ENCODE measurements around the gene P2RY12. TPM values are rescaled to one million over a fixed set of nuclear protein-coding genes. Genes with fewer than 3 reads are reported as not detected.

Gene P2RY12
- total RNA-seq, 2 donors from 2014 or later, result 0.78 TPM; not detected in 1

- WGBS, 2 donors, result 84 to 88% methylated on average over 5 of the region's 5 CpGs
- no peak for DNase-seq
These were observed 1.9 kb downstream of the P2RY12 start for GRCh38 chr3:151382671-151383070.

GRCh38 chr3:151379083-151379734 lies 5.3 kb downstream of the P2RY12 start:
- Histone ChIP-seq H3K4me3 (no peak overlapping the region), H3K9me3 (no peaks in the 10 kb centered on the region), H3K27ac (no peak overlapping the region), H3K27me3 (no peaks in the 10 kb centered on the region), H3K4me1 (no peaks in the 10 kb centered on the region), H3K36me3 (replicated peaks in 1 of 2; ENCODE audit: insufficient read depth in 1 of 2, low read depth in 2 of 2) (no peaks in the 10 kb centered on the region)
- TF ChIP-seq POLR2A (IDR thresholded peaks at IDR 0.05) (no peak), CTCF (IDR thresholded peaks at IDR 0.05) (peak in 2 of 7 experiments; percentile 21 to 24)
- intact Hi-C loops (cut with DNase I), result no loop called here
- ATAC-seq, result no peak
- peak in 2 of 4 donors; percentile 11 to 19 for DNase-seq
- 67 to 70% methylated on average over 4 of the region's 4 CpGs for WGBS, 2 donors

More at GRCh38 chr3:151382671-151383070, 1.9 kb downstream of the P2RY12 start:
- no peak for ATAC-seq
- Histone ChIP-seq H3K27me3 (no peaks in the 10 kb centered on the region), H3K4me3 (no peak overlapping the region), H3K27ac (no peak overlapping the region), H3K9me3 (no peaks in the 10 kb centered on the region), H3K4me1 (no peaks in the 10 kb centered on the region), H3K36me3 (replicated peaks in 1 of 2; ENCODE audit: insufficient read depth in 1 of 2, low read depth in 2 of 2) (no peaks in the 10 kb centered on the region)
- TF ChIP-seq POLR2A (IDR thresholded peaks at IDR 0.05) (no peak), CTCF (IDR thresholded peaks at IDR 0.05) (no peak)
- intact Hi-C loops (cut with DNase I), result no loop called here

DNA sequence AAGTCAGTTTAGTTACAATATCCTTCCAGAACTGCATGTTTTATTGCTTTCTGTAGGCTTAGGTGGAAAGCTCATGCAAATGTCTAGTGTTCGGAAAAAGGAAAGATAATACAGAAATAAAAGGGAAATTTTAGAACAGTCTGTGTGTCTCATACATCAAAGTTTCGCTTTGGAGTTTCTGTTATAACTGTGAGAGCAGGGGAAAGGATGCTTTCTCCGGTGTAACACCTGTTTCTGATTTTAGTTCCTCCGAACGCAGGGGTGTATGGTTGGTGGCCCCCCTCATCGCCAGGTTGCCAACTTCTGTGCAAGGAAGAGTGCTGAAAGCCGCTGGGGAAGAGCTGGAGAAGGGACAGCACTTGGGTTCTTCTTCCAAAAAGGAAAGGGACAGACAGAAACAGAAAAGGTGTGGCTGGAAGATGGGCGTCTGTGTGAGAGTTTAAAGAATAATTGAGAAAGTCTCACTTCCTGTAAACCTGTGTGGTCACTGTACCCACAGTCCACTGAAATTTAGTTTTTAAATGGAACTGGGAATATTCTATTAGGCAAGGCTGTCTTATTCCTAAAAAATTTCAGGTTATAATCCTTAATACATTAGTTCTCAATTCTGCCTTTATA lies 6.7 kb downstream of the P2RY12 start:
- ATAC-seq, result no peak
- no peaks in the 10 kb centered on the region for H3K36me3 ChIP-seq (replicated peaks in 1 of 2; ENCODE audit: insufficient read depth in 1 of 2, low read depth in 2 of 2)
- DNase-seq, result no peak

DNA sequence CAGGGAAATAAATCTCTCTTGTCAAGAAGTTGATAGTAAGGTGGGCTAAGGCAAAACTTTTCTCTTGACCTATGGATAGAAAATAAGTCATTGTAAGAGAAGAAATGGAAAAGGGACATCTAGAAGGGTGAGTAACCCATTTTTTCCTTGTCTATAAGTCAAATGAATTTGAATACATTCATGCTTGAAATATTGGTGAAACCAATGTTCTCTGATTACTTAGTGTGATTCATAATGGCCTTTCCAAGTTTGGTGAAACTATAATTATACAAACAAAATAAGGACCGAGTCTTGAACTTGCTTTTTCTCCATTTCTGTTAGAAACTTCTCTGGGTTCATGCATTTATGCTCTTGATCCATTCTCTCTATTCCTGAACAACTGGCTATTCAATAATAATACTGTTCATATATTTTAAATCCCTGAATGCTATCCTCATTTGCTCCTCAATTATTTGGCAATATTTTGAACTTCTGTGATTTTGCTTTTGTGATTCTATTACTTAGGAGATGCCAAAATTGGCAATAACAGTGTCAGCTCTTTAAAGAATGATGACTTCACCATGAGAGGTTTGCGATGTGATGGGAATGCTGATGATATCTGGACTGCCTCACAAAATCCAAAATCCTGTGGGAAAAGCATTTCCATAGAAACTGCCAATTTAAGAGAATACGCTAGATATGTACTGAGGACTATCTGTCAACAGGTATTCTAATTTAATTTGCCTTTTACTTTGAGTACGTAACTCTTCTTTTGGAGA lies 12.3 kb downstream of the P2RY12 start:
- no peak overlapping the region for H3K27ac ChIP-seq
- H3K36me3 ChIP-seq (replicated peaks in 1 of 2; ENCODE audit: insufficient read depth in 1 of 2, low read depth in 2 of 2), result no peaks in the 10 kb centered on the region
- 82 to 90% methylated on average over 4 of the region's 4 CpGs for WGBS, 2 donors
- no peaks in the 10 kb centered on the region for H3K27me3 ChIP-seq
- ATAC-seq, result no peak
- H3K4me1 ChIP-seq, result no peaks in the 10 kb centered on the region
- TF ChIP-seq CTCF (IDR thresholded peaks at IDR 0.05), result no peak
- TF ChIP-seq POLR2A (IDR thresholded peaks at IDR 0.05), result no peak
- DNase-seq, result no peak
- H3K9me3 ChIP-seq, result no peaks in the 10 kb centered on the region
- no peak overlapping the region for H3K4me3 ChIP-seq
- intact Hi-C loops (cut with DNase I), result no loop called here

More for the DNA sequence above, 6.7 kb downstream of the P2RY12 start:
- no peak overlapping the region for H3K4me3 ChIP-seq
- intact Hi-C loops (cut with DNase I), result no loop called here
- no peaks in the 10 kb centered on the region for H3K4me1 ChIP-seq
- no peaks in the 10 kb centered on the region for H3K9me3 ChIP-seq
- WGBS, 2 donors, result 74 to 82% methylated on average over 8 of the region's 8 CpGs
- no peaks in the 10 kb centered on the region for H3K27me3 ChIP-seq
- H3K27ac ChIP-seq, result no peak overlapping the region
- TF ChIP-seq CTCF (IDR thresholded peaks at IDR 0.05) (no peak), POLR2A (IDR thresholded peaks at IDR 0.05) (no peak)
